Activated T-cell treated with anti-CD3 and anti-CD28 coated beads for 24 hours (primary cell): ENCODE results near the gene ZBED3.
"Not testable (repeated sequence)": the region's sequence is repeated elsewhere in the genome, so short reads cannot be mapped to it uniquely, and the experiment has no call there.

Experiments used
- DNase-seq: peaks from one replicate; pipeline ENCODE4 v3.0.0-alpha.2; 2020; ENCODE audit warnings: low read depth

The ZBED3 gene

GRCh38 chr5:77086689-77087483 is at the start of gene ZBED3:
Gene ZBED3 (minus strand): TSS chr5:77087285. CDS start chr5:77077878, 9,407 bp downstream.
- DNase-seq: peak; percentile 35

GRCh38 chr5:77133061-77133758 is 46.1 kb upstream of the ZBED3 start:
- DNase-seq: no peak

GRCh38 chr5:77131361-77131760 is 44.3 kb upstream of the ZBED3 start:
- DNase-seq: no peak

GRCh38 chr5:77129391-77129990 is 42.4 kb upstream of the ZBED3 start:
- DNase-seq: no peak

- DNase-seq: no peak
These were observed 41.5 kb upstream of the ZBED3 start for GRCh38 chr5:77128411-77129061.

- no peak for DNase-seq
These were observed 36.0 kb upstream of the ZBED3 start for GRCh38 chr5:77123057-77123456.

GRCh38 chr5:77120706-77121105 is 33.6 kb upstream of the ZBED3 start:
- DNase-seq: no peak

GRCh38 chr5:77120086-77120485 is 33.0 kb upstream of the ZBED3 start:
- no peak for DNase-seq

GRCh38 chr5:77117161-77117560 is 30.1 kb upstream of the ZBED3 start:
- DNase-seq: no peak

GRCh38 chr5:77107035-77107434 is 19.9 kb upstream of the ZBED3 start:
- DNase-seq: not testable (repeated sequence)

GRCh38 chr5:77104813-77105212 is 17.7 kb upstream of the ZBED3 start:
- DNase-seq: no peak

- DNase-seq: no peak
These were observed 16.4 kb upstream of the ZBED3 start for GRCh38 chr5:77103457-77103856.

GRCh38 chr5:77102549-77102948 is 15.5 kb upstream of the ZBED3 start:
- DNase-seq: no peak

- no peak for DNase-seq
These were observed 14.2 kb upstream of the ZBED3 start for GRCh38 chr5:77101298-77101697.

GRCh38 chr5:77095189-77095588 is 8.1 kb upstream of the ZBED3 start:
- DNase-seq: no peak

- no peak for DNase-seq
These were observed 588 bp upstream of the ZBED3 start for GRCh38 chr5:77087484-77088261.

GRCh38 chr5:77086368-77086688 is 757 bp downstream of the ZBED3 start:
- DNase-seq: no peak

- no peak for DNase-seq
These were observed 4.0 kb downstream of the ZBED3 start for GRCh38 chr5:77083088-77083487.

- no peak for DNase-seq
These were observed 4.8 kb downstream of the ZBED3 start for GRCh38 chr5:77082280-77082679.

- no peak for DNase-seq
These were observed 6.2 kb downstream of the ZBED3 start for GRCh38 chr5:77080905-77081304.

- DNase-seq: not testable (repeated sequence)
These were observed 6.6 kb downstream of the ZBED3 start for GRCh38 chr5:77080479-77080878.

- no peak for DNase-seq
These were observed 9.3 kb downstream of the ZBED3 start for GRCh38 chr5:77077829-77078176.
